Stimulated activated CD8-positive, alpha-beta memory T cell treated with anti-CD3 and anti-CD28 coated beads, Interleukin-15, amount 100 ng/mL, for 4 hours (primary cell): ENCODE data around the gene ARFRP1.
"Not testable (repeated sequence)": the region's sequence is repeated elsewhere in the genome, so short reads cannot be mapped to it uniquely, and the experiment has no call there.

Experiments used
- DNase-seq, 2 donors: peaks; one replicate each; pipeline ENCODE4 v3.0.0-alpha.2; 2020; ENCODE audit warnings: low read depth in 2 of 2

ARFRP1 gene

GRCh38 chr20:63675681-63676368, 32.0 kb downstream of the ARFRP1 start:
- no peak for DNase-seq

DNA sequence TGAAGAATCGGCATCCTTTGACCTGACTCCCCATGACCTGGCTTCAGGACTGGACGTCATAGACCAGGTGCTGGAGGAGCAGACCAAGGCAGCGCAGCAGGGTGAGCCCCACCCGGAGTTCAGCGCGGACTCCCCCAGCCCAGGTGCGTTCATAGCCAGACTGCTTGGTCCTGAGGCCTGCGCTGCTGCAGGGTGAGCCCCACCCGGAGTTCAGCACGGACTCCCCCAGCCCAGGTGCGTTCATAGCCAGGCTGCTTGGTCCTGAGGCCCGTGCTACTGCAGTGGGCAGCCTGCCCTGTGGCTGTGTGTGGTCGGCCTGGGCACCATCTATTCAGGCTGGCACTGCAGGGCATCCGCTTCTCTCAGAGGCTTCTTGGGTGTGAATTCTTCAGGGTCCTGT, 33.8 kb downstream of the ARFRP1 start:
- DNase-seq: no peak

GRCh38 chr20:63672666-63673065, 35.1 kb downstream of the ARFRP1 start:
- DNase-seq: no peak

DNA sequence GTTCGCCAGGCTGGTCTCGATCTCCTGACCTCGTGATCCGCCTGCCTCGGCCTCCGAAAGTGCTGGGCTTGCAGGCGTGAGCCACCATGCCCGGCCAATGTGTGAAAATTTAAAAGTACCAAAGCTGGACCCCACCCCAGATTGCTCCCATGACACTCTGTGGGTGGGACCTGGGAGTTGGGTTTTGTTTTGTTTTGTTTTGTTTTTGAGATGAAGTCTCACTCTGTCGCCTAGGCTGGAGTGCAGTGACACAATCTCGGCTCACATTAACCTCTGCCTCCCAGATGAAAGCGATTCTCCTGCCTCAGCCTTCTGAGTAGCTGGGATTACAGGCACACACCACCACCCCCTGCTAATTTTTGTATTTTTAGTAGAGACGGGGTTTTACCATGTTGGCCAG, 36.1 kb downstream of the ARFRP1 start:
- not testable (repeated sequence) for DNase-seq

- no peak for DNase-seq
Measured at GRCh38 chr20:63668351-63668750, 39.4 kb downstream of the ARFRP1 start.

- DNase-seq: no peak
Measured at GRCh38 chr20:63667858-63668257, 39.9 kb downstream of the ARFRP1 start.

DNA sequence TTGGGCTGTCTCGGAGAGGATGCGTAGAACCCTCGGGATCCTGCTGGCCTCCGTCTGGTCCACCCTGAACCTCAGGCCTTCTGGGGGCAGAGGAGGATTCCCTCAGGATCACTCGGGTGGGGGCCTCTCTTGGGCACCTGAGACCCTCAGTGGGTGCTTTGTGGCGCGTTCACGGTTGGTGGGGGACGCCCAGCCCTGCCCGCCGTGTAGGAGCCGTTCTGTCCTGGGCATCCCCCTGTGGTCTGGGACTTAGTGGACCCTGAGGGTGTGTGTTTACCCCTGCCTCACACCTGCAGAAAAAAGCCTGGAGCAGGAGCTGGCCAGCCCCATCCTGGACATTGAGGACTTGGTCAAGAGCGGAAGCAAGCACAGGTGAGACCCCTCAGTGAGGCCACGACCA, 42.1 kb downstream of the ARFRP1 start:
- DNase-seq: no peak

GRCh38 chr20:63664861-63665594, 42.7 kb downstream of the ARFRP1 start:
- no peak for DNase-seq

GRCh38 chr20:63664143-63664851, 43.5 kb downstream of the ARFRP1 start:
- no peak for DNase-seq

- no peak for DNase-seq
Measured at GRCh38 chr20:63663332-63664066, 44.3 kb downstream of the ARFRP1 start.

DNA sequence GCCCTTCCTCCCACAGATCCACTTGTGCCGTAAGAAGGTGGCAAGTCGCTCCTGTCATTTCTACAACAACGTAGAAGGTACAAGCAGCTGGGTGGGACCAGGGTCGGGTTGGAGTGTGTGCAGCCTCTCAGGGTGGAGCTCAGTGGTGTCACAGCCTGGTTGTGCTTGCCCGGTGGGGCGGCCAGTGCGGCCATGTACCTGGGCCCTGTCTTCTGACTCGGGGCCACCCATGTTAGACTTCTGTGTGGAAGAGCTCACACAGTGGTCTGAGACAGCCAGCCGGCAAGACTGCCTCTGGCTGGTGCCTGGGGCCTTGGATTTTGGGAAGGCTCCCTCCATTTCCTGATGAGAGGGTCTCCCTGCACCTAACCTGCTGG, 45.0 kb downstream of the ARFRP1 start:
- DNase-seq: no peak

DNA sequence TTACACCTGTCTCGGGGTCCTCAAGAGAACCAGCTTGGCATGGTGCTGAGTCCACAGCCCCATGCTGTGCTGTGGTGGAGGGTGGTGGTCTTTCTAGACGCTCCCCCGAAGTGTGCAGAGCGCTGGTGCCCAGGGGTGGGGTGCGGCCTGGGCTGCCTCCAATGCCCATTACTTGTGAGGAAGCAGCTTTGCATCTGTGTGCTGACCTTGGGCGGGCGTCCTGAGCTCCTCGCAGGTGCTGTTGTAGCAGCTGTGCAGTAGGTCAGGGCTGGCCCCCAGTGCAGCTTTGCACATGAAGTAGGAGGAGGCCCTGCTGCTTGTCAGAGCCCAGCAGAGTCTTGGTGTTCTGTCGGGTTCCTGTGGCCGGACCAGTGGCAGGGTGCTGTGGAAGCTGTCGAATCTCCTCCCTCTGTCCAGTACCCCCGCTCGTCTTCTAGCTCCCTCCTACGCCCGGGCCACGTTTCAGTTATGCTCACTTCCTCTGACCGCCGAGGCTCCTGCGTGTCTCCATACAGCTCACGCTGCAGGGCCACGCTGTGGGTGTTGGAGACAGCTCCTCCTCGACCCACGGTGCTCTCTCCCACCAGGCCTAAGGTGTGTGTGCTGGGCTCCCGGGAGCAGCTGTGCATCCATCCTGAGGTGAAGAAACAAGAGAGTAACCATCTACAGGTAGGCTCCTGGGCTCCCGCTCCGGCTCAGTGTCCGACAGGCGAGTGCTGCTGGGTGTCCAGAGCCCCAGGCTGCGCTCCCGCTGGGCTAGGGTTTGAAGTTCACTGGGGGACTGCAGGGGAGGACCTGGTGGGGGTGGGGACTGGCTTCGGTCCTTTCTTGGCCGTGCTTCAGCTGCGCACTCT, 45.6 kb downstream of the ARFRP1 start:
- DNase-seq: no peak

- DNase-seq: no peak
Measured at GRCh38 chr20:63661108-63661507, 46.7 kb downstream of the ARFRP1 start.

GRCh38 chr20:63660622-63661021, 47.2 kb downstream of the ARFRP1 start:
- no peak for DNase-seq

DNA sequence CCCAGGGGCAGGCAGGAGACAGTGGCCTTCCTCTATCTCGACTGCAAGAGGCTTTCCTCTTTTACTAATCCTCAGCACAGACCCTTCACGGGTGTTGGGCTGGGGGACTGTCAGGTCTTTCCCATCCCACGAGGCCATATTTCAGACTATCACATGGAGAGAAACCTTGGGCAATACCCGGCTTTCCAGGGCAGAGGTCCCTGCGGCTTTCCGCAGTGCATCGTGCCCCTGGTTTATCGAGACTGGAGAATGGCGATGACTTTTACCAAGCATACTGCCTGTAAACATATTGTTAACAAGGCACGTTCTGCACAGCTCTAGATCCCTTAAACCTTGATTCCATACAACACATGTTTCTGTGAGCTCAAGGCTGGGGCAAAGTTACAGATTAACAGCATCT, 47.6 kb downstream of the ARFRP1 start:
- DNase-seq: not testable (repeated sequence)

DNA sequence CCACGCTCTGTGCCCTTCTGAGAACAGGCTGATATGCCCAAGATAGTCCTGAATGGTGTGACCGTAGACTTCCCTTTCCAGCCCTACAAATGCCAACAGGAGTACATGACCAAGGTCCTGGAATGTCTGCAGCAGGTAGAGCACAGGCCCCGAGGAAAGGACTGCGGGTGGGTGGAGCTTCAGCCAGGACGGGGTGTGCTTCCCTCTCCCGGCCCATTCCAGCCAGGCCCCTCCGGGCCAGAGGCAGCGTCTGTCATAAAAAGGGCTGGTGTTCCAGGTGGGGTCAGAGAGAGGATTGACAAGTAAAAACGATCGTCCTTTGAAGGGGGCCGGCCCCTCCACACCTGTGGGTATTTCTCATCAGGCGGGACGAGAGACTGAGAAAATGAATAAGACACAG, 48.4 kb downstream of the ARFRP1 start:
- no peak for DNase-seq

- DNase-seq: no peak
Measured at GRCh38 chr20:63658749-63659187, 49.0 kb downstream of the ARFRP1 start.

DNA sequence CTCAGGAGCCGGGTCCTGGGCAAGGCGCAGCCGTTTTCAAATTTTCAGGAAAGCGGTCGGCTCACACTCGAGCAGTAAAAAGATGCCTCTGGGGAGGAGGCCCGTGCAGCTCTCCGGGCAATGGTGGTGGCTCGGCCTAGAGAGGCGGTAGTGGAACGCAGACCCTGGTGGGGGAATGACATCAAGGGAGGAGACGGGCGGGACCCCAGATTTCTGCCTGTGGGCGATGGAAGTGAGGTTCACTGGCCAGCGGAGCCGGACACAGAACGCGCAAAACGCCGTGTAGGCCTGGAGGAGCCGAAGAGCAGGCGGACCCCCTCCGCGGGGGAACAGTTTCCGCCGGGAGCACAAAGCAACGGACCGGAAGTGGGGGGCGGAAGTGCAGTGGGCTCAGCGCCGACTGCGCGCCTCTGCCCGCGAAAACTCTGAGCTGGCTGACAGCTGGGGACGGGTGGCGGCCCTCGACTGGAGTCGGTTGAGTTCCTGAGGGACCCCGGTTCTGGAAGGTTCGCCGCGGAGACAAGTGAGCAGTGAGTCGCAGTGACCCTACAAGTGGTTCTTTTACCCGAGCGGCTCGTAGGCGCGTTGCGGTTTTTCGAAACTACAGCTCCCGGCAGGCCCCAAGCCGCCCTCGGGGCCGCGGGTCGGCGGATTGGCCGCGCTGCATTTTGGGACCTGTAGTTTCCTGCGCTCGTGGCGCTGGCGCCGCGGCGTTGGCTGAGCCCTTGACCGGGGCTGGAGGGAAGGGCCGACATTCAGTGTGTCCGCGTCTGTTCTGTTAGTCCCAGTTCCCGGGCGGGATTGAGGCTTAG, 49.6 kb downstream of the ARFRP1 start, which contains the start of gene RTEL1:
Gene RTEL1, plus strand, starts transcription at position 376 of the 812 bp plus-strand sequence. CDS start 1,091 bp downstream, outside the sequence.
- DNase-seq: peak; percentile 71 to 80

DNA sequence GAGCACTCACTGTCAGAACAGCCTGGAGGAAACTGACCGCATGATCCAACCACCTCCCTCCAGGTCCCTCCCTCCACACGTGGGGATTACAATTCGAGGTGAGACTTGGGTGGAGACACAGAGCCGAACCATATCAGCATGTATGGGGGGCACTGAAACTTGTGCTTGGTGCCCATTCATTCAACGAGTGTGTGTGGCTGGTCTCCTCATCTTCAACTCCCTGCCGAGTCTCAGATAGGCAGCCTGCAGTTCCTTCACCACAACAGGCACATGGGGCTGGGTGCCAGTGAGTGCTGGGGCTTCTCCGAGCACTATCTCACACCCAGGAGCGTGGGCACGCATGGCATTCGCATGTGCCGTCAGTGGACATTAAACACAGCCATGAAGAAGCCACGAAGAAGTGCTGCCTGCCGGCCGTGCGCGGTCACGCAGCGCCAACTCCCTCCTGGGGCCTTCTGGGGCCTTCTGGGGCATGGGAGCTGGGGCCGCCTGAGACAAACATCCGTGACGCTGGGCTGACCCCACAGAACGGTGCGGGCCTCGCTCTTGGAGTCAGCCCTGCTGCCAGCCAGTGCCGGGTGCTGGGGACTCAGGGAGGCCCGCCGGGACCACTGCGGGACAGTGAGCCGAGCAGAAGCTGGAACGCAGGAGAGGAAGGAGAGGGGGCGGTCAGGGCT, 50.4 kb downstream of the ARFRP1 start:
- no peak for DNase-seq

GRCh38 chr20:63656451-63656850, 51.3 kb downstream of the ARFRP1 start:
- no peak for DNase-seq
